ENCODE results near the gene TIFAB.

- TF ChIP-seq CTCF (IDR thresholded peaks at IDR 0.05) (no peak), POLR2AphosphoS5 (IDR thresholded peaks at IDR 0.05) (no peak)
Observed at GRCh38 chr5:135494196-135494595, 42.0 kb upstream of the TIFAB start.

Data from transverse colon (tissue), 4 donors.